Activated T-cell treated with anti-CD3 and anti-CD28 coated beads, Interleukin-2, amount 50 U/mL, for 24 hours (primary cell): Measurements from ENCODE around the gene AEBP1.

Source experiments
- DNase-seq: peaks from one replicate; pipeline ENCODE4 v3.0.0-alpha.2; 2020
- H3K27ac Mint-ChIP-seq: 2 replicates; pipeline ENCODE4 v1.8.0; 2020; ENCODE audit warnings: mild to moderate bottlenecking, mixed read lengths
- H3K27me3 Mint-ChIP-seq: 2 replicates; pipeline ENCODE4 v1.8.0; 2020; ENCODE audit warnings: mixed read lengths
- H3K36me3 Mint-ChIP-seq: 2 replicates; pipeline ENCODE4 v1.8.0; 2020; ENCODE audit warnings: low read depth, mixed read lengths
- H3K4me1 Mint-ChIP-seq: 2 replicates; pipeline ENCODE4 v1.8.0; 2020; ENCODE audit warnings: low read depth, mixed read lengths
- H3K4me3 Mint-ChIP-seq: 2 replicates; pipeline ENCODE4 v1.8.0; 2020; ENCODE audit warnings: mild to moderate bottlenecking, moderate library complexity, mixed read lengths
- H3K9me3 Mint-ChIP-seq: 2 replicates; pipeline ENCODE4 v1.8.0; 2020; ENCODE audit warnings: mixed read lengths

The AEBP1 gene

GRCh38 chr7:44093102-44093641 lies 11.0 kb upstream of the AEBP1 start:
- no peak for DNase-seq
- H3K9me3 Mint-ChIP-seq, result no peaks in the 10 kb centered on the region
- H3K4me1 Mint-ChIP-seq, result peaks cover 16% of the 10 kb centered on the region
- H3K27ac Mint-ChIP-seq, result no peak overlapping the region
- no peak overlapping the region for H3K4me3 Mint-ChIP-seq
- no peaks in the 10 kb centered on the region for H3K27me3 Mint-ChIP-seq
- no peaks in the 10 kb centered on the region for H3K36me3 Mint-ChIP-seq

GRCh38 chr7:44094365-44094764 lies 9.8 kb upstream of the AEBP1 start:
- Mint-ChIP-seq H3K27ac (no peak overlapping the region), H3K27me3 (no peaks in the 10 kb centered on the region), H3K36me3 (no peaks in the 10 kb centered on the region), H3K4me3 (no peak overlapping the region), H3K9me3 (no peaks in the 10 kb centered on the region), H3K4me1 (peaks cover 16% of the 10 kb centered on the region)
- DNase-seq, result no peak

- H3K9me3 Mint-ChIP-seq, result no peaks in the 10 kb centered on the region
- no peak overlapping the region for H3K27ac Mint-ChIP-seq
- H3K36me3 Mint-ChIP-seq, result no peaks in the 10 kb centered on the region
- no peak for DNase-seq
- H3K27me3 Mint-ChIP-seq, result no peaks in the 10 kb centered on the region
- peaks cover 16% of the 10 kb centered on the region for H3K4me1 Mint-ChIP-seq
- H3K4me3 Mint-ChIP-seq, result no peak overlapping the region
Measured at GRCh38 chr7:44094883-44095592, 9.1 kb upstream of the AEBP1 start.

- Mint-ChIP-seq H3K4me1 (peaks cover 16% of the 10 kb centered on the region), H3K27me3 (no peaks in the 10 kb centered on the region), H3K36me3 (no peaks in the 10 kb centered on the region), H3K4me3 (no peak overlapping the region), H3K9me3 (no peaks in the 10 kb centered on the region), H3K27ac (no peak overlapping the region)
- DNase-seq, result no peak
Measured at GRCh38 chr7:44095781-44096180, 8.4 kb upstream of the AEBP1 start.

GRCh38 chr7:44096326-44096881 lies 7.7 kb upstream of the AEBP1 start:
- H3K27ac Mint-ChIP-seq, result no peak overlapping the region
- no peaks in the 10 kb centered on the region for H3K9me3 Mint-ChIP-seq
- peaks cover 16% of the 10 kb centered on the region for H3K4me1 Mint-ChIP-seq
- H3K36me3 Mint-ChIP-seq, result no peaks in the 10 kb centered on the region
- no peaks in the 10 kb centered on the region for H3K27me3 Mint-ChIP-seq
- H3K4me3 Mint-ChIP-seq, result no peak overlapping the region
- DNase-seq, result no peak

- DNase-seq, result no peak
- Mint-ChIP-seq H3K27me3 (no peaks in the 10 kb centered on the region), H3K36me3 (no peaks in the 10 kb centered on the region), H3K9me3 (no peaks in the 10 kb centered on the region), H3K4me1 (peaks cover 16% of the 10 kb centered on the region), H3K27ac (peak overlapping the region; percentile 87), H3K4me3 (no peak overlapping the region)
Measured at GRCh38 chr7:44097064-44097932, 6.8 kb upstream of the AEBP1 start.

GRCh38 chr7:44098092-44099068 lies 5.8 kb upstream of the AEBP1 start:
- Mint-ChIP-seq H3K27me3 (peaks cover 5% of the 10 kb centered on the region), H3K27ac (peak overlapping the region; percentile 87), H3K4me3 (no peak overlapping the region), H3K4me1 (peaks cover 16% of the 10 kb centered on the region), H3K9me3 (no peaks in the 10 kb centered on the region), H3K36me3 (no peaks in the 10 kb centered on the region)
- DNase-seq, result no peak

- H3K4me3 Mint-ChIP-seq, result no peak overlapping the region
- peak overlapping the region; percentile 18 for H3K27ac Mint-ChIP-seq
- H3K9me3 Mint-ChIP-seq, result no peaks in the 10 kb centered on the region
- DNase-seq, result no peak
- no peaks in the 10 kb centered on the region for H3K36me3 Mint-ChIP-seq
- peaks cover 16% of the 10 kb centered on the region for H3K4me1 Mint-ChIP-seq
- peaks cover 7% of the 10 kb centered on the region for H3K27me3 Mint-ChIP-seq
Measured at GRCh38 chr7:44099669-44100068, 4.5 kb upstream of the AEBP1 start.

GRCh38 chr7:44100458-44101302 lies 3.5 kb upstream of the AEBP1 start:
- Mint-ChIP-seq H3K4me1 (peaks cover 26% of the 10 kb centered on the region), H3K9me3 (no peaks in the 10 kb centered on the region), H3K4me3 (no peak overlapping the region), H3K27me3 (peaks cover 9% of the 10 kb centered on the region), H3K36me3 (peaks cover 2% of the 10 kb centered on the region), H3K27ac (no peak overlapping the region)
- no peak for DNase-seq

GRCh38 chr7:44101303-44101965 lies 2.7 kb upstream of the AEBP1 start:
- no peak overlapping the region for H3K4me3 Mint-ChIP-seq
- peaks cover 29% of the 10 kb centered on the region for H3K4me1 Mint-ChIP-seq
- H3K9me3 Mint-ChIP-seq, result no peaks in the 10 kb centered on the region
- no peak for DNase-seq
- H3K27me3 Mint-ChIP-seq, result peaks cover 12% of the 10 kb centered on the region
- no peak overlapping the region for H3K27ac Mint-ChIP-seq
- peaks cover 4% of the 10 kb centered on the region for H3K36me3 Mint-ChIP-seq

GRCh38 chr7:44101966-44102845 lies 1.9 kb upstream of the AEBP1 start:
- peaks cover 4% of the 10 kb centered on the region for H3K36me3 Mint-ChIP-seq
- no peak overlapping the region for H3K27ac Mint-ChIP-seq
- peaks cover 12% of the 10 kb centered on the region for H3K27me3 Mint-ChIP-seq
- H3K4me3 Mint-ChIP-seq, result no peak overlapping the region
- H3K4me1 Mint-ChIP-seq, result peaks cover 22% of the 10 kb centered on the region
- no peaks in the 10 kb centered on the region for H3K9me3 Mint-ChIP-seq
- DNase-seq, result no peak

- H3K4me1 Mint-ChIP-seq, result peaks cover 14% of the 10 kb centered on the region
- no peak for DNase-seq
- peak overlapping the region; percentile 57 for H3K4me3 Mint-ChIP-seq
- peak overlapping the region; percentile 38 for H3K27ac Mint-ChIP-seq
- peaks cover 8% of the 10 kb centered on the region for H3K36me3 Mint-ChIP-seq
- H3K27me3 Mint-ChIP-seq, result peaks cover 12% of the 10 kb centered on the region
- no peaks in the 10 kb centered on the region for H3K9me3 Mint-ChIP-seq
Measured at GRCh38 chr7:44102846-44103565, 1.1 kb upstream of the AEBP1 start.
